Neural progenitor cell (in vitro differentiated cells): Measurements from ENCODE around the gene MTHFSD.

Experiments used
- EZH2 ChIP-seq: fragments of 200-600 bp; sonication (generic); IDR thresholded peaks from 2 replicates; pipeline ENCODE4 v1.6.1; 2017; ENCODE audit warnings: antibody characterized with exemption, mild to moderate bottlenecking, moderate library complexity
- EZH2phosphoT487 ChIP-seq: fragments of 200-600 bp; sonication (generic); IDR thresholded peaks from 2 replicates; pipeline ENCODE4 v1.6.1; 2017; ENCODE audit warnings: antibody characterized with exemption
- TF ChIP-seq, protein P1 (sequence below): fragments of 200-600 bp; sonication (generic); IDR thresholded peaks from 2 replicates; pipeline ENCODE4 v1.5.1; 2017; ENCODE audit warnings: antibody characterized with exemption, mild to moderate bottlenecking

DNA sequence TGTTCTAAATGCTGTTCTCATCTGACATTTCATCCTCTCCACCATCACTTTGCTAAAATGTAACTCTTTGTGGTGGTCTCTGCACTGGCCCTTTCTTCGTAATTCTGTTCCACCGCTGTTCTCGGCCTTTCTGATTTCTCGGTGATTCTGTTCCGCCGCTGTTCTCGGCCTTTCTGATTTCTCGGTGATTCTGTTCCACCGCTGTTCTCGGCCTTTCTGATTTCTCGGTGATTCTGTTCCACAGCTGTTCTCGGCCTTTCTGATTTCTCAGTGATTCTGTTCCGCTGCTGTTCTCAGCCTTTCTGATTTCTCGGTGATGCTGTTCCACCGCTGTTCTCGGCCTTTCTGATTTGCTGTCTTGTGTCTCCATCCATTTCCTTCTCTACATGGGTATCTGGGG, 32.4 kb downstream of the MTHFSD start:
- TF ChIP-seq, protein P1, sequence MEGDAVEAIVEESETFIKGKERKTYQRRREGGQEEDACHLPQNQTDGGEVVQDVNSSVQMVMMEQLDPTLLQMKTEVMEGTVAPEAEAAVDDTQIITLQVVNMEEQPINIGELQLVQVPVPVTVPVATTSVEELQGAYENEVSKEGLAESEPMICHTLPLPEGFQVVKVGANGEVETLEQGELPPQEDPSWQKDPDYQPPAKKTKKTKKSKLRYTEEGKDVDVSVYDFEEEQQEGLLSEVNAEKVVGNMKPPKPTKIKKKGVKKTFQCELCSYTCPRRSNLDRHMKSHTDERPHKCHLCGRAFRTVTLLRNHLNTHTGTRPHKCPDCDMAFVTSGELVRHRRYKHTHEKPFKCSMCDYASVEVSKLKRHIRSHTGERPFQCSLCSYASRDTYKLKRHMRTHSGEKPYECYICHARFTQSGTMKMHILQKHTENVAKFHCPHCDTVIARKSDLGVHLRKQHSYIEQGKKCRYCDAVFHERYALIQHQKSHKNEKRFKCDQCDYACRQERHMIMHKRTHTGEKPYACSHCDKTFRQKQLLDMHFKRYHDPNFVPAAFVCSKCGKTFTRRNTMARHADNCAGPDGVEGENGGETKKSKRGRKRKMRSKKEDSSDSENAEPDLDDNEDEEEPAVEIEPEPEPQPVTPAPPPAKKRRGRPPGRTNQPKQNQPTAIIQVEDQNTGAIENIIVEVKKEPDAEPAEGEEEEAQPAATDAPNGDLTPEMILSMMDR = no peak
- TF ChIP-seq EZH2 (no peak), EZH2phosphoT487 (no peak)
